GM19324 (cell line): ENCODE data around the gene APBA1.
"Not testable (repeated sequence)": the region's sequence is repeated elsewhere in the genome, so short reads cannot be mapped to it uniquely, and the experiment has no call there.

Experiments
- ATAC-seq: cut with Tn5 transposase; IDR thresholded peaks from one replicate; pipeline ENCODE4 v1.9.1; 2021; ENCODE audit warnings: mild to moderate bottlenecking, moderate library complexity; ENCODE audit not compliant: unreplicated experiment, low FRiP score

Gene APBA1

DNA sequence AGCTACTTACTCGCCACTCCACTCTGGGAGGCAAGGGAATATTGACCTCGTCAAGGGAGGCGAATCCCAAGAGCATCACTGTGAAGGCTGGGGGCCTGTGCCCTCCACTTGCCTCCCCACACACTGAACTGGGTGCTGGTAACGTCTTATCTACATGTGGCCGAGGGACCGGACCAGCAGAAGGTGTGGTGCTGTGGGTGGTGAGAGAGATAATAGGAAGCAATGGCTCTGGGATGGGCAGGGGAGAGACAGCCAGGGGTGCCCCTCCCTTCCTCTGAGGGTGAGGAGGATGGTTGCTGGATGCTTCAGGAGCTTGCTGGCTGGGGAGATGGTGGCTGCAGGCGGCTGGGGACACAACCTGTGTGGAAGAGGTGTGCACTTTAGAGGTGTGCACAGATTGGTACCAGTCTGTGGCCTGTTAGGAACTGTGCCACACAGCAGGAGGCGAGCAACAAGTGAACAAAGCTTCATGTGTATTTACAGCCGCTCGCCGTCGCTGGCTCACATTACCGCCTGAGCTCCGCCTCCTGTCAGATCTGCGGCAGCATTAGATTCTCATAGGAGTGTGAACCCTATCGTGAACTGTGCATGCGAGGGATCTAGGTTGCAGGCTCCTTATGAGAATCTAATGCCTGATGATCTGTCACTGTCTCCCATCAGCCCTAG, 246.9 kb downstream of the APBA1 start:
- ATAC-seq = no peak

DNA sequence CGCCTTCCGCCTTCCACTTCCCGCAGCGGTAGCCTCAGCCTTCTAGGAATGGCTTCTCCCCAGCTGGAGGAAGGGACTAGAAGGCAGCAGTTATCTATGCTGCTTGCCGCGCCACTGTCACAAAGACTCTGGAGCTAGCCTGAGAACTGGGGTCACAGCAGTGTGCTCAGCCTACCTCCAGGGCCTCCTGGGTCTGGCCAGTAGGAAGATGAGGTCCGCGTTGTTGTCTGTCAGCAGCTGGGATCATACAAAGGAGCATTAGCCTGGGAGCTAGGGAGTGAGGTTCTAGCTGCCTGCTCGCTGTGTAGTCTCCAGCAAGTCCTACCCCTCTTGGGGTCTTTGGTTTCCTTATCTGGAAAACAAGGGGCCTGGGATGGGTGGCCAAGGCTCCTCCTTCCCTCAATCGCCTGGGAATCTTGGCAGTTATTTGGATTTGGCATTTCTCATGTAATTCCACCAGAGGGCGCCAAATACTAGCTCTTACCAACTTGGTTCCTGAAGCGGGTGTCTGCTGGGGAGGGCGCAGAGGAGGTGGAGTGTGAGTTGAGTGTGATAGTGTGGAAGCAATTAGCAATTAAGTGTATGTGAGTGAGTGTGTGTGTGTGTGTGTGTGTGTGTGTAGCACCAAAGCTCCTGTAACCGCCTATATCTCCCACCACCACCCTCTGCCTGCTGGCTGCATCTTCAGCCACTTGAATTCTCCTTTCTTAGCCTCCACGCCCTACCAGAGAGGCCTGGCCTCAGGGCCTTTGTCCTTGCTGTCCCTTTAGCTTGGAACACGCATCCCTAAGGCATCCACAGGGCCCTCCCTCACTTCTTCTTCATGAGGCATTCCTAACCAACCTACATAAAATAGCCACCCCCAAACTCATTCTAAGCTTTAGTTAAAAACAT, 250.0 kb downstream of the APBA1 start:
- ATAC-seq = peak; percentile 60

DNA sequence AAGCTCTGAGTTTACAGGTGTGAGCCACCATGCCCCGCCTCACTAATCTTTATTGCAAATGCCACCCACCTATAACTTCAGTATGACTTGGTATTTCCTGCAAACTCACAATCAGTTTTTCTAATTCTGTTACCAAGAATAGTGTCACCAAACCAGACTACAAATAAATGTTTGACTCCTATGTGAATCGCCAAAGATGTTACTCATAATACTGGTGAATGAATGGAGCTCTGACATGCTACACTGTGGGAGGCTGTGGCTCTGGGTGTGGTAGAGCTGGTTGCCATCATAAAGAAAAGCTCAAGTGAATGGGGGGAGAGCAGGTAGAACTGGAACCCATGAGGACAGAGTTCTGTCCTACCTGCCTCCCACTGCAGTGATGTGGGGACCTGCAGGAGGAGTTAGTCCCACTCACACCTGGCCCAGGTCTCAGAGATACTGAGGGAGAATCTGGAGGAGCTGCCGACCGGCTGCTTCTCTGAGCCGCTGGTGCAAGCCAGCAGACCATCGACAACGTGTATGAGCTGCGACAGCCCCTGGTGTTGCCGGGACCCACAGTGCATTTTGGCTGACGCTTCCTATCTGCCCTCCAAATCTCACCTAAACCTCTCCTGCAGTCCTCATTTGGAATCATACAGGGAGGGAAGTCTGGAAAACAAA, 251.4 kb downstream of the APBA1 start:
- ATAC-seq = no peak

DNA sequence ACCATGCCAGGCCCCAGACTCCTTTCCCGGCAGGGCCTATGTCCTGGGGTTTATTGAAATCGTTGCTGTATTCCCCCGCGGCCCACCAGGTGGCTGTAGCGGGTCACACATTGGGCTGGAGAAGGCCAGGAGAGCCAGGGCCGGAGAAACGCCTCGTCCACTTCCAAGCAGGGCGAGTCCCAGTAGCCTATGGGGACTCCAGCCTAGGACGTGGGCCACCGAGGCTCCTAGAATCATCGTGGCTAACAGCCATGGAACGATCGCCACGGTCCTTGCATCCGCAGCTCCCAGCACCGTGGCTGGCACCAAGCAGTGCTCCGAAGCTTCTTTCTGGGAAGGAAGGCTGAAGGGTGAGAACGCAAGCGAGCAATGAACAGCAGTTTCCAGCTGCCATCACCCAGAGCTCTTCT, 259.4 kb downstream of the APBA1 start:
- ATAC-seq = no peak

DNA sequence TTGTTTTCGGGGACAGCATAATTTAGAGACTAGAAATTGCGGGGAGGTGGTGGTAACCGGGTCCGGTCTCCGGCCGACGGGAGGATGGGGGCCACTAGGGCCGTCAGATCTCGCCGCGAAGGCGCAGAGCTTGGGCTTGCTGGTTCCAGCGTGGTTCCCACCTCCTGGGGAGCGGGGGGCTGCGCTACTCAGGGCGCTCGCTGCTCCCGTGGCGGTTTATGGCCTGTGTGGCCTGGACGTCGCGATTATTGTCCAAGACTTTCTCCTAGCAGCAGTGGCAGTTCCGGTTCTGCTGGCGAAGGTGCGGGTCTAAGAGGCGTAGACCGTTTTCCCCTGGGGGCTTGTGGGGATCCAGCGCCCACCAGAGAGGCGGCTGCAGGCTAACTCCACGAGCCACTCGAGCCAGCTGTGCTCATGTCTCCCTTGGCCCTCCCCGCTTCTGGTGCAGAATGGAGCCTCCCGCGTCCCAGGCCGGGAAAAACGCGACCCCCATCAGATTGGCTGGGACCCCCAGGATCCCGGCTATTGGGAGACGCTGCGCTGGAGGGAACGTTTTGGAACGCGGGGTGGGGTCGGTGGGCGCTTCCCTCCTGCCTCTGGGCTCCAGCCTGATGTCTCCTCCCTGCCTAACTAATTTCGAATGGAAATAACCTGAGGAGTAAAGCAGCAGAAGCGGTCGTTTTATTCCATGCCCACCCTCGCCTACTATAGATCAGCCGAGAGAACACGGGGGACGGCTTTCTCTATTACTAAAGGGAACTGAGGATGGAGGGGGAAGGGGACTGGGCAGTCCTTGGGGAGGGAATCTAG, 260.0 kb downstream of the APBA1 start:
- ATAC-seq = no peak

DNA sequence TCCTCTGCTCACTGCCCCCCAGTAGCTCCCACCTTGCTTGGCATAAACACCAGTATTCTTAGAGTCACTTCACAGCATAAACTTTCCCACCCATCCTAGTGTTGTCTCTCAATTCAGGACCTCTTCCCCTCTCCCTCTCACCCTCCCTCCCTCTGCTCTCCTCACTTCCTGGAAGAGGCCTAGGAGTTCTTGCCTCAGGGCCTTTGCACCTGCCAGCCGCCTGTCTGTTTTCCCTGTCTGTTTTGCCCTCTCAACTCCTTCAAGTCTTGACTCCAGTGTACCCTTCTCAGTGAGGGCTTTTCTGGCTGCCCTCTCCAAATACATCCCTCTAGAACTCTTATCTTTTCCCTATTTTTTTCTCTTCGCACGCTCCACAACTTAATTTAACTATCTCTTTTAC, 260.9 kb downstream of the APBA1 start:
- ATAC-seq = no peak

DNA sequence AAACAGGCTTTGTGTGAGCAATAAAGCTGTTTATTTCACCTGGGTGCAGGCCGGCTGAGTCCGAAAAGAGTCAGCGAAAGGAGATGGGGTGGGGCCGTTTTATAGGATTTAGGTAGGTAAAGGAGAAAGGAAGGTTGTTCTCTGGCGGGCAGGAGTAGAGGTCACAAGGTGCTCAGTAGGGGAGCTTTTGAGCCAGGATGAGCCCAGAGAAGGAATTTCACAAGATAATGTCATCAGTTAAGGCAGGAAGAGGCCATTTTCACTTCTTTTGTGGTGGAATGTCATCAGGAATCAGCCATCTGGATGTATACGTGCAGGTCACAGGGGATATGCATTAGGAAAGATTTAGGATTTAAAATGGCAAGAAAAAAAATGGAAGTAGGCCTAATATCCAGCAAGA, 262.2 kb downstream of the APBA1 start:
- not testable (repeated sequence) for ATAC-seq

DNA sequence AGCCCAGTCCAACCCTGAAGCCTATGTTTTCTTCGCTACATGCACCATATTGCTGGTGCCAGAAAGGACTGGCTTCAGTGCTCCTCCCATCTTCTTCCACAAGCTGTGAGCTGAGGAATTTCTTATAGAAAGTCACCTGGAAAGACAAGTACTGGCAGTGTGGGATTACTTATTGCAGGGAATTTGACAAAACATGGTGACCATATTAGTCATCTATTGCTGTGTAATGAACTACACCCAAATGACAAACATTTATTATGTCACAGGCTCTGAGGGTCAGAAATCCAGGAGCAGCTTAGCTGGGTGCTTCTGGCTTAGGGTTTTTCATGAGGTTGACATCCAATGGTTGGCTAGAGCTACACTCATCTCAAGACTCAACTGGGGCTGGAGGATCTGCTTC, 271.7 kb downstream of the APBA1 start:
- no peak for ATAC-seq

DNA sequence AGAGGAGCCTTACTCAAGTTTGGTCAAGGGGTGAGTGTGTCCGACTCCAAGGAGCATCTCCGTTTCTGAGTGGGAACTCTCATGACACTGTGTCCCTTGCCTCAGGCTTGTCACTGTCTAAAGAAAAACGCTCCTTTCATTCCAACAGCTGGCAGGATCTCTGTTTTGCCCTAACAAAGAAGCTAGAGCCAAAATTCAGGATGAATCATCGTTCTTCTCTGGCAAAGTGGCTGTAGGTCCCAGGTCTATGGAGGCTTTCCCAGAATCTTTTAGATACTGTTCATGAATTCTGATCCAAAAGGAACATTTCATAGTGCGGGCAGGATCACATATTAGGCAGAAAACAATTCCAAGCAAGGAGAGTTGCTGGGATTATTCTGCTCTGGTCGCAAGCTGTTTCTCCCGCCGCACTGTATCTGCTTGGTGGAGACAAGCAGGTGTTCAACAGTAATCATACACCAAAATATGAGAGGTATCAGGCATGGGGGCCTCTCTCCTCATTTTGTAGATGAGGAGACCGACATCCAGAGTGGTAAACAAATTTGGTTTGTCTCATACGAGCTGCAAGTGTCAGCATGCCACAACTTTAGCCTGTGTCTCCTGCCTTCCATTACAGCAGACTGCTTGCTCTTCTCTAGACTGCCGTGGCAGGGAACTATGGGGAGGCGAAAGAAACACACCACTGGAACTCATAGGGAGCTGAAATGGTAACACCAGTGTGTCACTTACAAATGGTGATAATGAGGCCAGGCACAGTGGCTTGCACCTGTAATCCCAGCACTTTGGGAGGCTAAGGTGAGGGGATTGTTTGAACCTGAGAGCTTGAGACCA, 274.6 kb downstream of the APBA1 start:
- no peak for ATAC-seq

DNA sequence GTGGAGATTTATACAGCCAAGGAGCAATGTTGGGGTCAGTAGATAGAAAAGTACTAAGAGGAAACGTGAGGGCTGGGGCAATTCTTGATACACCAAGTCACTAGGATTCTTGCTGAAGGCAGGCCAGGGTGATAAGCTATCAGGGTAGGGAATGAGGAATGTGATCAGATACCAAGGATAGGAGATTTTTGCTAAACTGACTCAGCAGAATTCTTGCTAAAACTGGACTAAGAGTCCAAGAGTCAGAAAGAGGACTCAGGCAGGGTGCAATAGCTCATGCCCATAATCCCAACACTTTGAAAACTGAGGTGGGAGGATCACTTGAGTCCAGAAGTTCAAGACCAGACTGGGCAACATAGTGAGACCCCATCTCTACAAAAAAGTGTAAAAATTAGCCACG, 275.4 kb downstream of the APBA1 start:
- no peak for ATAC-seq

DNA sequence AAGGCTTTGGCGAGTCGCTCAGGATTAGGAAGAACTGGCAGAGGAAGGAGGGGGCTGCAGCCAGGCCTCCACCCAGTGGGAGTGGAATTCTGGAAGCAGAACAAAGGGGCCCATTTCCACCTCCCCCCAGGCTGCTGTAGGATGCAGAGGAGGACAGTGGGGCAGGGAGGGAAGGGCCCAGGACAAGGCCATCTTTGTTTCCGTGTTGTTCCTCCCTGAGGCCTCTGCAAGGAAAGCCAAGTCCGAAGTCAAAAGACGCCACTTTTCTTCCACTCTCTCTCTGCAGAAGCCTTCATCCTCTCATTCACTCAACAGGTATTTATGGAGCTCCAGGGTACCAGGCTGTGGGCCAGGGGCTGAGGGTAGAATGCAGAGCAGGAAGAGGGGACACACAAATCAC, 276.5 kb downstream of the APBA1 start:
- ATAC-seq = no peak

DNA sequence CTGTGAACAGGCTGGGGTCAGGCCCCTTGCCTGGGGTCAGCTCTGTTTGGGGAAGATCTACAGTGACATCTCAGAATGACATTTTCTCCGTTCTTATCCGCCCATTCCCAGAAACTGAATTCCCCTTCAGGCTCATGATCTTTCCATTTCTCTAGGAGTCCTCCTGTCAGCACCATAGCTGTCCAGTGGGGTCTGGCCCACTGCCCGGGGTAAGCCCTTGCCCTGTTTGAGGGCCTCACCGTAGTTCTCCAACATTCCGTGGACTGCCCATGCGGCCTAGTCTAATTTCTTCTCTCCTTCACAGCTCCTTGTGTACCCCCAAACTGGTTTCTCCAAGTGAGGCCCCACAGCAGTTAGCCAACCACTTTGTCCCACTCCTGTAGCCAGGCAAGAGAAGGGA, 278.7 kb downstream of the APBA1 start:
- ATAC-seq = no peak

DNA sequence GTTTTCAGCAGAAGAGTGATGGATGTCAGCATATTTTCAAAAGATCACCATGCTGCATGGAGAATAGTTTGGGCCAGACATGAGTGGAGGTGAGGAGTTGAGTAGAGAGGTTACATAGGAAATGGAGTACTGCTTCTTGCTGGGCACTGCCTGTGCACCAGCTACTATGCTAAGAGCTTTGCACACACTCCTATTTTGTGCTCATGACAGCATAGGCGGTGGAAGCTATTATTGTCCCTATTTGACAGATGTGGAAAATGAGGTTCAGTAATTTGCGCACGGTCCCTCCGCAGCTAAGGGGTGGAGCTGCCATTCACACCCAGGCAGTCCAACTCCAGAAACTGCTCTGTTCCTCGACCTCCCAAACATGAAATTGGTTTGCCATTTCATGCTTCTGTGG, 279.3 kb downstream of the APBA1 start:
- ATAC-seq = no peak

DNA sequence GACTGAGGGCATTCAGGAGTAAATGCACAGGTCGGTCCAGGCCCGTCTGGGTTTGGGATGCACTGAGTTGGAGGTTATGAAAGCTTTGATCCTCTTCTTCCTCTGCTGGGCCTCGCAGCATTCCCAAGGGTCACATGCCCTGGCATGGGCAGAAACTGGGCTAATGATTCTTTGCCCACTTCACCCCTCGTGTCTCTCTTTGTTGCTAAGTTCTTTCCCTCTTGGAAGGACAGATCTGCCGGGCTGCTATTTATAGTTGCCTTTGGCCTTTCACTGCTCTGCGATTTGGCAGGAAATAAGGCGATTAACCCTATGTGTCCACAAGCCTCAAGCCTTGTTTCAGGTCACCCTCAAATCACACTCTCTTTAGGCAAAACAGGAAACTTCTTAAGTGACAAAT, 280.2 kb downstream of the APBA1 start:
- no peak for ATAC-seq

DNA sequence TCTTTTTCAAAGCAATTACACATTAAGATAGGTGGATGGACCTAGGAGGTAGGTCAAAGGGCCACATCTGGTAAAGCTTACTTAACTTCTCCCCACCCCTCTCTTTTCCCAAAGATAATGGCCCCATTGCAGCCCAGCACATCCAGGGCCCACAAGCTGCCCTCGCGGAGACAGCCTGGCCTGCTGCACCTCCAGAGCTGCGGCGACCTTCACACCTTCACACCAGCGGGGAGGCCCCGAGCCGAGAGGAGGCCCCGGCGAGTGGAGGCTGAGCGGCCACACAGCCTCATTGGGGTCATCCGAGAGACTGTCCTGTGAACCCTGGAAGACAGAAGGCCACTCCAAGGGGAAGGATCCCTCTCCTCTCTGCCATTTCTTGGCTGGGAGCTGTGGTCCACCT, 280.7 kb downstream of the APBA1 start:
- ATAC-seq = no peak

DNA sequence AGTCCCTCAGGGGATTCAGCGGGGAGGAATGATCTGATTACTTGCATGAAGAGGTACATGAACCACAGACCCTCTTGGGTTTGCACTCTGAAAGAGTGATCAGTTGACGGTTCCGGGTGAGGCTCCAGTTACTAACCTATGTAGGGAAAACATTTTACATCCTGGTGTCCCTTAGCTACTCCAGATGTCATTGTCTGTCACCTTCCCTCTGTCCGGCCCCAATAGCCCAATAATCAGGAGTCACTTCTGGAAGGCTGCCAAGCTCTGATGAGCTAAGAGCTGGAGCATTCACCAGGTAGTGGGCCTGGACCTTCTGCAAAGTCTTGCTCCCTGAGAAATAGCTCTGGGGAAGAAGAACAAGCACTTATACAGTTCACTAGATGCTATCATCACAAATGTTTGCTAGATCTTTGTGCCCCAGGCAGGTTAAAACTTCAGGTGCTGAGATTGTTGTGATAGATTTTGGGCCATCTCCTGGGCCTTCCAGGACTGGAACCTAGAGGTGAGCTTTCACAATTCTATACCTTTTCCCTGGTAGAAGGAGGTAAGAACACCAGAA, 282.7 kb downstream of the APBA1 start:
- no peak for ATAC-seq

DNA sequence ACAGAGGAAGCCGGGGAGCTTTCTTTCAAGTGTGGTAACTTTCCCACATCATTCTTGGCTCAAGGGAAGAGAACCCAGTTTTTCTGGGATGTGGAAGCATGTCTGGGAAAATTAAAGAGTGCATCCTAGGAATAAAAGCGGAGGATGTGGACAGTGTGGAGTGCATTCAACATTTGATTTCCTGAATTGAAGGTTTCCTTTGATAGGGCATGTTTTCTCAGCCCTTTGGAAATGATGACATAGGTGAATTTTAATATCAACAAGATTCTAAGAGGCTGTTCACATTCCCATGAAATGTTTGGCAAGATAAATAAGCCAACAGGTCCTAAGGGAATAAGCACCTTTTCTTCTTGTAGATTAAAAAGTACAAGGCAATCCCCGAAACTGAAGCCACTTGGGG, 283.6 kb downstream of the APBA1 start:
- ATAC-seq = no peak

DNA sequence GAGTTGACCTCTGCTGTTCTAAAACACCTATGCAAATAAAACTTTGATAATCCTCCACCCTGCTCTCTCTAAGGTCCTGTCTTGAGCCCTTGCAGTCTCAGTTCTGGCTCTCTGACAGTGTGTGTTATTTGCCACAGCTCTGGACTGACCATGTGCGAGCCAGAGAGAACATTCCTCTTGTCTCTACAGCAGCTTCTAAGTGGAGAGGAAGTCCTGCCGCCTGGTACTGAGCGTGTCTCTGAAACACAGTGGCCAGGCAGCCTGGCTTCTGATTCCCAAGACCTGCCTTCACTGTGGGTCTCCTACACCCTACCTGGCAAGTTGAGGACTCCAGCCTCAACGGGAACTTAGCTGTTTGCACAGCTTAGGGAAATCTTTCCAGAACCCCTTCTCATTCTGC, 285.5 kb downstream of the APBA1 start:
- no peak for ATAC-seq

DNA sequence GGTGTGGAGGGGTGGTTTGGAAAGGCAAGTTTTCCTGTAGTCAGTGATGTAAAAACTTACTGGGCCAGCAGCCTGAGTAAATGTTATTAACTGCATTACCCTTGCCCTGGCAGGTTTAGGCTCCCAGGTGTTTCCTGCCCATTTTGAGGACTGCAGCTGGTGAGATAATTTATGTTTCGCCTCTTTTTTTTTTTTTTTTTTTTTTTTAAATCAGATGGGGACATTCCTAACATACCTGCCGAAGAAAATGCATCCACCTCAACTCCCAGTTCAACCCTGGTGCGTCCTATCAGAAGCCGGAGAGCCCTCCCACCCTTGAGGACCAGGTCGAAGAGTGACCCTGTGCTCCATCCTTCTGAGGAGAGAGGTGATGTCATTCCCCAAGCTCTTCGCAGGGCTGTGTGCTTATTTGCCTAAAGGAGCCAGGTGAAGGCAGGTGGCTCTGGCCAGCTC, 286.6 kb downstream of the APBA1 start:
- no peak for ATAC-seq
